ENCODE measurements around the gene LMF2.

Gene LMF2

DNA sequence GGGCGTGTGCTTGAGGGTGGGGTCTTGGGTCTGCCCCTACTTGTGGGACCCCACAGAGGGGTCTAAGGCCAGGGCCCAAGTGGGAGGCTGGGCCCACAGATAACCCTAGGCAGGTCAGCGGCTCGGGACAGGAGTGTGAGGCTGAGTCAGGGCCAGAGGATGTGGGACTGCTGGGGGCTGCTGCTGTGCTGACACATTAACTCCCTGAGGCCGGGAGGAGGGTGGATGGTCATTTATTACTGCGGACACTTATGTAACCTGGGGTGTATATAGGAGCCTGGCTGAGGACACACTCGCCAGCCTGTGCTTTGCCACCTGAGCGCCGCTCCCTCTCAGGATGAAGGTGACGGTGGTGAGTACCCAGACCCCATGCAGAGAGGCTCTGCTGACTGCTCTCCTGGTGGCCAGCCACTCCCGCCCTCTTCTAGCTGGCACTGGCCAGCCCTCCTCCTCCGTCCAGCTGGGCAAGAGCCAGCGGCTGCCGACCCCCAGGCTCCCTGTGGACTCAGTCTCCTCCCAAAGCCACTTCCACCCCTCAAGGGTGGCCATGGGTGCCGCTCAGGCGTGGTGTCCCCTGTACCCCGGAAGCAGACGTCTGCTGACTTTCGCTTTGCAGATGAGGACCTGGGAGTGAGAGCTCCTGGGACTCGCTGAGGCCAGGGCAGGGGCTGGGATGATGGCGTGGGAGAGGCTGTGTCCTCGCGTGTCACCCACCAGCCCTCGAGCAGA lies 20.8 kb downstream of the LMF2 start, which contains the start of gene MIOX:
MIOX (plus strand) TSS at position 299 of the 729 bp plus-strand sequence; CDS start at position 338, 39 bp downstream.
- DNase-seq (ENCODE audit: low read depth) = no peak
- no peak within 1 kb of the TSS for H3K4me3 ChIP-seq (ENCODE audit: low read depth, low read length)

DNA sequence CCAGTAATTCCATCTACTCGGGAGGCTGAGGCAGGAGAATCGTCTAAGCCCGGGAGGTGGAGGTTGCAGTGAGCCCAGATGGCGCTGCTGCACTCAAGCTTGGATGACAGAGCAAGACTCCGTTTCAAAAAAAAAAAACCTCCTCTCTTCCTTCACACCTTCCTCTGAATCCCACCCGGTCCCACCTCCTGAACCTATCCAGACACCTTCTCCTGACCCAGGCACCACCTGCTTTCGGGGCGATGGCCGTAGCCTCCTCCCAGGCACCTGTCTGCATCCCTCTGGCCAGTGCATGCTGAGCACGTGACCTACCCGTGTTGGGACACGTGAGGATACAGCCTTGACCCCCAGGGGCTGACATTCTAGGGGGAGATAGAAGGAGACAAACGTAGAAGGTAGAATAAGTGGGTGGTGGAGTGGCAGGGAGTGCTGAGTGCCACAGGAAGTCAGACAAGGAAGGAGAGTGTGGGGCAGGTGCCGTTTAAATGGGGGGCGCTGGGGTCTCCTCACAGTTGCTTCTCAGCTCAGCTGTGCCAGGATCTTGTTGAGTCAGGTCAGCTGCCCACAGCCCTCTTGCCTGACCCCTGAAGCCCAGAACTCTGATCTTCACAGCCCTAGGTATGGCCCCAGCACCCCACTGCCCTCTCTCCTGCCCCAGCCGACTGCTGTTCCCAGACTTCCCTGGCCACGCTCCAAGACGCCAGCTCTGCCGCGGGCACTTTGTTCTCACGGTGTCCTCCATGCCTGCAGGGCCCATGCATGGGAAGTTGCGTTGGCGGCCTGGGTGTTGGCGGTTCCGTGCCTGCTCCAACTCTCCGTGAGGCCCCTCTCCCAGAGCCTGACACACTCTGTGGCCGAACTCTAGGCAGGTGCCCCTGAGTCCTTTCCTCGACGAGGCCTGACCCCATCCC lies 22.0 kb downstream of the LMF2 start:
- H3K4me3 ChIP-seq (ENCODE audit: low read depth, low read length) = no peak overlapping the region
- no peak for DNase-seq (ENCODE audit: low read depth)

DNA sequence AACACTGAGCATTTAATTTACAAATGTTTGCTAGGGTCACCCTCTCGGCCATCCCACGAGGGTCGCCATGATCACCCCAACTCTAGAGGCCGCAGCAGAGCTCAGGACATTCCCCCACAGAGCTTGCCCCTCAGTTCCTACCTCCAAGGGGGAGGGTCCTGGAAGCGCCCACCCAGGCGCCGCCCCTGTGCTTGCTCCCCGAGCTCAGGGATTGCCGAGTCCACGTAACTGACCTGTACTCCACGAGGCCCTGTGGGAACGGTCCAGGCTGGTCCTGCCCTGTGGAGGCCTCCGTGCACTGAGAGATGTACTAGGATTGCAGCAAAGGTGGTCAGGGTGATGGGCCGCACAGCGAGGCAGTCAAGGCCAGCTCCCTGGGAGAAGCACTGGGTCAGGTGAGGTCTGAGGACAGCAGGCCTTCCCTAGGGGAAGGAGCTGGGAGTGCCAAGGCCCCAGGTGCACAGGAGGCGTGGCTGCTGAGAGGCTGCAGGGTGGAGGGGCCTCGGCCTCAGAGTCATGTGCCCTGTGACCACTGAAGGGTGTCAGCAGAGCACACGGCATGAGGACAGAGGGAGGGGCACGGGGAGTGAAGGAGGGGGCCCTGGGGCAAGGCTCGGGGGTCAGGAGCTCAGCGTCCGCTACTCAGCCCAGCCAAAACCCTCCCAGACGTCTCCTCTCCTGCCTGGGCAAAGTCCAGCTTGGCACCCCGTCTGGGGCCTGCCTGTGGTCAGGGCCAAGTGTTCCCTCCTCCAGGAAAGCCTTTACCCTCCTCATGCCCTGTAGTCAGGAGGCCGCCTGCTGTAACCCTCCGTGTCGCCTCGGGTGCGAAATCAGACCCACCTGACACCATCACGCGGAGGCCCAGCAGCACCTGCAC lies 23.3 kb downstream of the LMF2 start:
- no peak overlapping the region for H3K4me3 ChIP-seq (ENCODE audit: low read depth, low read length)
- DNase-seq (ENCODE audit: low read depth) = no peak

DNA sequence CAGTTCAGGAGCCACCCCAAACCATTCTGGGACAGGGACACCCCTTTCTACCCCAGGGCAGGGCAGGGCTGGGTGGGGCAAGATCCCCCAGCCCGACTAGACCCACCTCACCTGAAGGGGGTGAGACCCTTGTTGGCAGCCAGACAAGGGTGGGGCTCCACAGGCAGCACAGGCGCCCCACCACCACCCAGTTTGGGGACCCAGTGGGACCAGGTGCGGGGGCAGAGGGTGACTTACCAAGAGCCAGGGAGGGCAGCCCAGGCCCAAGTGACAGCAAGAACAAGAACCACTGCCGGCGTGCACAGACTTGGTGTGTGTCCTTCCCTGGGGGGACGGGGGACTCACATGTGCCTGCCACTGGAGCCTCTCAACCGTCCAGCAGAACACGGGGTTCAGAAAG lies 23.9 kb downstream of the LMF2 start:
- no peak overlapping the region for H3K4me3 ChIP-seq (ENCODE audit: low read depth, low read length)

GRCh38 chr22:50483106-50483505 lies 24.4 kb downstream of the LMF2 start:
- no peak overlapping the region for H3K4me3 ChIP-seq (ENCODE audit: low read depth, low read length)
- DNase-seq (ENCODE audit: low read depth) = no peak

More for the DNA sequence above, 23.9 kb downstream of the LMF2 start:
- no peak for DNase-seq (ENCODE audit: low read depth)

DNA sequence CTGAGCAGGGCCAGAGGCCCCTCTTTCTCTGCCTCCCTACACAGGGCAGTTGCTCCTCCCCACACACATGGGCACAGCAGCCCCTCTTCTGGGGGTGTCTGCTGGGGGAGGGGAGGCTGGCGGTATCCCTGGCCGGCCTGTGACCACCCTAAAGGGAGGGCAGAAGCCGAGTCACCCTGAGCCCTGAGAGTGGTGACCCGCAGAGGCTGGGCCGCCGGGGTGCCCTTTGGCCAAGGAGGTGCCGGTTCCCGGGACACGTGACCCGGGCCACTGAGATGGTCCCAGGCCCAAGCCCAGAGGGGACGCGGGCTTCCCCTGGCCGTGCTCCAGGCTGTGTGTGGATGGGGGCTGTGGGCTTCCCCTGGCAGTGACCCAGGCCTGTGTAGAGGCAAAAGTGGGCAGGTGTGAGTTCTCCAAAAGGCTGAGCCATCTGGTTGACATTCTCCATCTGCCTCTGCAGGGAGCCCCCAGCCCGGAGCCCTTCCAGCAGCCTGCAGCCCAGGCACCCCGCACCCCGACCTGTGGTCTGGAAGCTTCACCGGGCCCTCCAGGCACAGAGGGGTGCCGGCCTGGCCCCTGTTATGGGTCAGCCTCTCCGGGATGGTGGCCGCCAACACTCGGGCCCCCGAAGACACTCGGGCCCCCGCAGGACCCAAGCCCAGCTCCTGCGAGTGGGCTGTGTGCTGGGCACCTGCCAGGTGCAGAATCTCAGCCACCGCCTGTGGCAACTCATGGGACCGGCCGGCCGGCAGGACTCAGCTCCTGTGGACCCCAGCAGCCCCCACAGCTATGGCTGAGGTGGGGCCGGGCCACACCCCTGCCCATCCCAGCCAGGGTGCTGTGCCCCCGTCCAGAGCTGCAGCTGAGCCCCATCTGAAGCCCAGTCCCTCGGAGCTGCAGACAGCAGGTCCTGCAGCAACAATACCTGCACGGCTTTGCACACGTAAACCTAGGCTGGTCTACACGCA lies 25.1 kb downstream of the LMF2 start:
- no peak for DNase-seq (ENCODE audit: low read depth)
- H3K4me3 ChIP-seq (ENCODE audit: low read depth, low read length) = peak overlapping the region; percentile 65

DNA sequence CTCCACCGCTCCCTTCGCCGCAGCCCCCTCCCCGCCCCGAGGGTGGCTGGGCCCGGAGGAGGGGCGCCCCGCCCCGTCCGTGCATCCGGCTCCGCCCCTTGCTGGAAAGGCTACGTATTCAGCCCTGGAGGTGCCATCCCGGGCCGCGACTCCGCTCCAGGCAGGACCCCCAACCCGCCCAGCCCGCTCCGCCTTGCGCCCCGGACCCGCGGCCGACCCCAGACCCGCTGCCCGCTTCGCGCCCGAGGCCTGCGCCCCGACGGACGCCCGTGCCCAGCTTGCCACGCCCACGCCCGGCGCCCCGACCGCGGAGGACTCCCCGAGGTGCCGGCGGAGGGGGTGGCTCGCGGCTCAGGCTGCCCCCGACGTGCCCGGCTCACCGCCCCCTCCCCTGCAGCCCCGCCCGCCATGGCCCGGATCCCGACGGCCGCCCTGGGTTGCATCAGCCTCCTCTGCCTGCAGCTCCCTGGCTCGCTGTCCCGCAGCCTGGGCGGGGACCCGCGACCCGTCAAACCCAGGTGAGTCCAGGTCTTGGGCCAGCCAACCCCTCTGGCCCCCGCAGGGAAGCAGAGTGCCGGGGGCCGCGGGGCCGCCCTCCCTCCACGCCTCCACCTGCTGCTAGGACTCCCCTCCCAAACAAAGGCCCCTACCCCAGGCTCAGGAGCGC lies 25.9 kb downstream of the LMF2 start, which contains the start of gene ADM2:
ADM2 (plus strand) TSS at position 104 of the 667 bp plus-strand sequence; CDS start at position 409, 305 bp downstream.
- peak within 1 kb of the TSS; percentile 65 for H3K4me3 ChIP-seq (ENCODE audit: low read depth, low read length)
- no peak for DNase-seq (ENCODE audit: low read depth)

GRCh38 chr22:50481045-50481439 lies 26.5 kb downstream of the LMF2 start:
- no peak for DNase-seq (ENCODE audit: low read depth)
- peak overlapping the region; percentile 65 for H3K4me3 ChIP-seq (ENCODE audit: low read depth, low read length)

DNA sequence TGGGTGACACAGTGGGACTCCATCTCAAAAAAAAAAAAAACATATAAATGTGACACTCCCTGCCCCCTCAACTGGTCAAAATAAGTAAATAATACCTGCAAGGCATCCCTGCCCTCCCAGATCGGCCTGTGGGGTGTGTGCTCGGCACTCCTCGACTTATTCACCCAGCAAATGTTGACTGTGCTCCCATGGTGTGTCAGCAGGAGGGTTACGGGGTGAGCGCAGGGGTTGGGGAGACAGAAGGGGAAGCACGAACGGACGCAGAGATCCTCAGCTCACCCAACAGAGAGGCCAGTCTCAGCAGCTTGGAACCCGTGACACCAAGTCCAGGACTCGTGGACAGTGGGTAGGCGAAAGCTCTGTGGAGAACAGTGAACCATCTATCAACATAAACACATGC lies 27.8 kb downstream of the LMF2 start:
- H3K4me3 ChIP-seq (ENCODE audit: low read depth, low read length) = no peak overlapping the region
- no peak for DNase-seq (ENCODE audit: low read depth)

GRCh38 chr22:50477923-50478322 lies 29.6 kb downstream of the LMF2 start:
- H3K4me3 ChIP-seq (ENCODE audit: low read depth, low read length) = no peak overlapping the region

GRCh38 chr22:50476868-50477267 lies 30.6 kb downstream of the LMF2 start:
- DNase-seq (ENCODE audit: low read depth) = no peak

More at GRCh38 chr22:50477923-50478322, 29.6 kb downstream of the LMF2 start:
- DNase-seq (ENCODE audit: low read depth) = no peak

DNA sequence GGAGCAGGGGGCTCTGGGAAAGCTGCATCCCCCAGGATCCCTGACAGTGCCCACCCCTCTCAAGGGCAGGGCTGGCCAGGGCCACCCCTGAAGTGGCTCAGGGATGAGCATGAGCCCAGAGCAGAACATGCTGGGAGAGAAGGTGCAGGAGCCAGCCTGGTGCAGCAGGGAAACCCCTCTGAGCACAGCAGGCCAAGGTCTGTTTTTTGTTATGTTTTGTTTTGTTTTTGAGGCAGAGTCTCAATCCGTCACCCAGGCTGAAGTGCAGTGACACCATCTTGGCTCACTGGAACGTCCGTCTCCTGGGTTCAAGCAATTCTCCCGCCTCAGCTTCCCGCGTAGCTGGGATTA lies 31.9 kb downstream of the LMF2 start:
- H3K4me3 ChIP-seq (ENCODE audit: low read depth, low read length) = peak overlapping the region; percentile 55
- DNase-seq (ENCODE audit: low read depth) = no peak

More at GRCh38 chr22:50476868-50477267, 30.6 kb downstream of the LMF2 start:
- H3K4me3 ChIP-seq (ENCODE audit: low read depth, low read length) = no peak overlapping the region

GRCh38 chr22:50474710-50475651 lies 32.5 kb downstream of the LMF2 start, which contains the start of gene SBF1:
SBF1 (minus strand) TSS chr22:50475035; CDS start chr22:50474840, 195 bp downstream.
- peak; percentile 49 for DNase-seq (ENCODE audit: low read depth)
- peak within 1 kb of the TSS; percentile 66 for H3K4me3 ChIP-seq (ENCODE audit: low read depth, low read length)

DNA sequence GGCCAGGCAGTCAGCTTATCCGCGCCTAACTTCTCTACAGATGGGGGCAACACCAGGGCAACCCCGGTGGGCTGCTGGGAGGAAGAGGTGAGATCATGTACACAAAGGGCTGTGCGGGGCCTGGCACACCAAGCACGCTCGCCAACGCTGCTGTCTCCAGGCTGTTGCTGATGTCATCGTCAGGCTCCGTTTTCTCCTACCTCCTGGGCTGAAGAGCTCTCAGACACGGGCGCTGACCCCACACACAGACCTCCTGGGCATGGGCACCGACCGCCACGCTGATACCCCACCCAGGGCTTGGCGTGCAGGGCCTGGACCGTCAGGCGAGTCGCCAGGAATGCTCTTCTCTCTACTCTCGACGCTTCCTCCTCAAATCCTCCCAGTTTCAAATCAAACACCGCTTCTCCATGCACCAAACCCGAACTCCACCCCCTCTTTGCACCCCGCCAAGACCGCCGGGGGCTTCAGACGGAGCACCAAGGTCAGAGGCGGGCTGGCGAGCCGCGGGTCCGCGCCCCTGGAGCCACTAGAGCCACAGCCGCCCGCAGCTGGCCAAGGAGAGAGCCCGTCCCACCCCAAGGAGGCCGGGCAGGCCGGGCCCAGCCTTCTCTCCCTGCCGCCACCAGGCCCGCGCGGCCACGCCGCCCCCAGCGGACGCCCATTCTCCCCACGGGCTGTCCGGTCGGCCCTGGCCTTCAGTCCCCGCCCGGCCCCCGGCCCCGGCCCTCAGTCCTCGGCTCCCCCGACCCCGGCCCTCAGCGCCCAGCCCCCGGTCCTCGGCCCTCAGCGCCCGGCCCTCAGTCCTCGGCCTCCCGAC lies 33.4 kb downstream of the LMF2 start:
- H3K4me3 ChIP-seq (ENCODE audit: low read depth, low read length) = peak overlapping the region; percentile 66
- DNase-seq (ENCODE audit: low read depth) = peak; percentile 23

- DNase-seq (ENCODE audit: low read depth) = no peak
- no peak overlapping the region for H3K4me3 ChIP-seq (ENCODE audit: low read depth, low read length)
Observed at GRCh38 chr22:50473088-50473487, 34.4 kb downstream of the LMF2 start.

GRCh38 chr22:50471962-50472361 lies 35.5 kb downstream of the LMF2 start:
- no peak overlapping the region for H3K4me3 ChIP-seq (ENCODE audit: low read depth, low read length)
- DNase-seq (ENCODE audit: low read depth) = no peak
